Measurements from ENCODE around the gene MSI2.

DNA sequence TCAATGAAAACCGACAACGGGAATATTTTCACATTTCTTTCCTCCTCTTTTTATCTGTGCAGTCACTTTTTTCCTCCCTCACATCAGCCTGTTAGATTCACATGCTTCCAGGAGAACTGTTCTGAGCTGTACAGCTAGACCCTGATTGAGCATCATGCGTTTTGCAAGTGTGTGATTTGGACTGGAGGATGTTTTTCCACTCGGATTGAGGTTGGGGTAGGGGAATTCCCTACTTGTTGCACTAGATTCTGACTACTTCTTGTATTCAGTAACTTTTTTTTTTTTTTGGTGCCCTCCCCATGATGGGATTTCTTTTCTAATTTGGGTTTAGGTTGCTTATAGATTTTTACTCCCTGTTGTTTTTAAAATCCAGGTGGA is 4.8 kb downstream of the MSI2 start:
- TF ChIP-seq EZH2 (IDR thresholded peaks at IDR 0.05; ENCODE audit: insufficient read depth, poor library complexity, severe bottlenecking) (no peak), EZH2phosphoT487 (IDR thresholded peaks at IDR 0.05; ENCODE audit: insufficient read depth, low read depth) (no peak)

Data from GM23248 (cell line).